Hematopoietic multipotent progenitor cell treated with erythropoietin and hydrocortisone succinate and interleukin-3 and kit ligand, for 8 days (in vitro differentiated cells): ENCODE results near the gene FAM161A.

ENCODE experiments used
- DNase-seq: peaks from one replicate; pipeline ENCODE4 v3.0.0-alpha.2; 2015

The FAM161A gene

GRCh38 chr2:61785583-61785982, 68.3 kb downstream of the FAM161A start:
- DNase-seq, result no peak

- DNase-seq, result no peak
These were observed 69.2 kb downstream of the FAM161A start for GRCh38 chr2:61784643-61785042.

GRCh38 chr2:61775956-61776570, 77.8 kb downstream of the FAM161A start:
- no peak for DNase-seq
